Panc1 (cell line): Measurements from ENCODE around the gene ERC2. TPM values are rescaled to one million over a fixed set of nuclear protein-coding genes. Genes with fewer than 3 reads are reported as not detected.

ENCODE experiments used
- ATAC-seq: fragments of 200-7000 bp; cut with Tn5 transposase; 2 replicates; pipeline ENCODE4 v1.9.1; 2020; ENCODE audit warnings: mild to moderate bottlenecking, moderate library complexity
- BruUV-seq: library from RNA; stranded (reverse); fragments of 400-500 nt; replicated peaks from 2 replicates; lab custom pipeline; 2021; lab: Mats Ljungman, UMichigan
- CTCF ChIA-PET: fragments of 300-600 bp; sonication (Branson Sonifier 250); formaldehyde crosslinking; loops from one replicate; lab custom pipeline; 2022; ENCODE audit warnings: antibody characterized with exemption; lab: Charles Lee
- POLR2A ChIA-PET: fragments of 300-600 bp; sonication (Branson Sonifier 250); formaldehyde crosslinking; loops from one replicate; lab custom pipeline; 2022; ENCODE audit warnings: antibody characterized with exemption; lab: Charles Lee
- DNase-seq: peaks from one replicate; pipeline ENCODE4 v3.0.0-alpha.2; 2010; ENCODE audit warnings: low read depth, low spot score
- H3K27ac ChIP-seq: 2 replicates; pipeline ENCODE4 v1.5.1; 2011; ENCODE audit warnings: mild to moderate bottlenecking, low read length, inconsistent platforms
- H3K27me3 ChIP-seq: fragments of 200-500 bp; sonication (Bioruptor generic); 2 replicates; pipeline ENCODE4 v1.6.0; 2014; ENCODE audit warnings: low read length, inconsistent platforms; ENCODE audit not compliant: control insufficient read depth, insufficient read depth
- H3K36me3 ChIP-seq: fragments of 200-500 bp; sonication (Bioruptor generic); 2 replicates; pipeline ENCODE4 v1.5.1; 2014; ENCODE audit warnings: inconsistent platforms, mild to moderate bottlenecking, low read length, moderate library complexity; ENCODE audit not compliant: control insufficient read depth, insufficient read depth
- H3K4me1 ChIP-seq: 2 replicates; pipeline ENCODE4 v1.5.1; 2011; ENCODE audit warnings: inconsistent platforms, mild to moderate bottlenecking, low read length, moderate library complexity; ENCODE audit not compliant: control insufficient read depth, insufficient read depth
- H3K4me3 ChIP-seq, 2 experiments: 2 replicates each; pipeline ENCODE4 v1.5.1; 2011 to 2012; ENCODE audit warnings: low read depth in 2 of 2, low read length in 2 of 2, mild to moderate bottlenecking in 2 of 2, inconsistent platforms in 1 of 2, moderate library complexity in 1 of 2
- H3K9me3 ChIP-seq: fragments of 200-500 bp; sonication (Bioruptor generic); 2 replicates; pipeline ENCODE4 v1.5.1; 2014; ENCODE audit warnings: low read depth, mild to moderate bottlenecking, inconsistent platforms, low read length, moderate library complexity; ENCODE audit not compliant: control insufficient read depth, insufficient read depth
- CTCF ChIP-seq: fragments of 450-650 bp; IDR thresholded peaks from 2 replicates; pipeline ENCODE4 v1.5.1; 2017; ENCODE audit warnings: mild to moderate bottlenecking
- POLR2AphosphoS5 ChIP-seq: IDR thresholded peaks from 2 replicates; pipeline ENCODE4 v1.6.1; 2012; ENCODE audit warnings: mild to moderate bottlenecking, low read depth, low read length, moderate library complexity
- REST ChIP-seq, 2 experiments: IDR thresholded peaks; 2 replicates each; pipeline ENCODE4 v1.6.1; 2011 to 2012; ENCODE audit warnings: low read depth in 2 of 2, control low read depth in 1 of 2, low read length in 1 of 2, mild to moderate bottlenecking in 1 of 2, moderate library complexity in 1 of 2; ENCODE audit not compliant: insufficient read depth in 1 of 2
- SIN3A ChIP-seq: IDR thresholded peaks from 2 replicates; pipeline ENCODE4 v1.6.1; 2012; ENCODE audit warnings: low read depth, mild to moderate bottlenecking, low read length, moderate library complexity, borderline replicate concordance; ENCODE audit not compliant: insufficient read depth
- TCF7L2 ChIP-seq: IDR thresholded peaks from 2 replicates; pipeline ENCODE4 v1.6.1; 2011; ENCODE audit warnings: mild to moderate bottlenecking, low read depth, low read length, inconsistent platforms
- in situ Hi-C: cut with HindIII; loops from 2 replicates; pipeline ENCODE4 v1.10.0; 2016; ENCODE audit warnings: low sequenced_read_pairs, low pct_unique_long_range_greater_than_20kb
- intact Hi-C: fragments of 100-400 bp; cut with micrococcal nuclease; formaldehyde crosslinking; loops from one replicate; pipeline ENCODE4 v1.10.0; 2022; ENCODE audit not compliant: unreplicated experiment
- total RNA-seq: library from RNA; stranded (reverse); gene quantifications from one replicate; pipeline ENCODE4 v1.2.1, GENCODE V29; 2021; ENCODE audit not compliant: unreplicated experiment

ERC2 gene
- total RNA-seq, 1 experiment from 2014 or later, result 0.33 TPM

- Histone ChIP-seq H3K4me3 (no peak overlapping the region), H3K9me3 (no peaks in the 10 kb centered on the region), H3K27ac (no peak overlapping the region), H3K4me1 (no peaks in the 10 kb centered on the region), H3K27me3 (no peaks in the 10 kb centered on the region), H3K36me3 (no peaks in the 10 kb centered on the region)
- BruUV-seq, result no TSS peak
- TF ChIP-seq TCF7L2 (no peak), CTCF (no peak), POLR2AphosphoS5 (no peak), SIN3A (no peak)
- intact Hi-C loops (no loop called here), in situ Hi-C loops (no loop called here)
- DNase-seq (no peak), ATAC-seq (no peak)
- CTCF ChIA-PET, result no interaction called here
- POLR2A ChIA-PET, result no interaction called here
Observed at GRCh38 chr3:56173601-56174000, 294.7 kb downstream of the ERC2 start.

GRCh38 chr3:56164436-56164835, 303.8 kb downstream of the ERC2 start:
- no peak for ATAC-seq
- intact Hi-C loops, result no loop called here
- ChIA-PET CTCF (no interaction called here), POLR2A (no interaction called here)
- Histone ChIP-seq H3K9me3 (no peaks in the 10 kb centered on the region), H3K36me3 (no peaks in the 10 kb centered on the region), H3K4me1 (no peaks in the 10 kb centered on the region), H3K4me3 (no peak overlapping the region), H3K27ac (no peak overlapping the region), H3K27me3 (no peaks in the 10 kb centered on the region)
- BruUV-seq, result no TSS peak
- TF ChIP-seq POLR2AphosphoS5 (no peak), REST (IDR thresholded peaks at IDR 0.05; ENCODE audit: insufficient read depth in 1 of 2, low read depth in 2 of 2, low read length in 1 of 2) (no peak), TCF7L2 (no peak), CTCF (no peak), SIN3A (no peak)
- in situ Hi-C loops, result no loop called here
- DNase-seq, result no peak
